ENCODE results near the gene ATF5.

- TF ChIP-seq EZH2 (IDR thresholded peaks at IDR 0.05; ENCODE audit: borderline replicate concordance, control insufficient read depth, low read depth, low read length) (no peak), NR2C2 (IDR thresholded peaks at IDR 0.05; ENCODE audit: borderline replicate concordance, control insufficient read depth, insufficient read length, low read depth) (no peak), SIN3A (IDR thresholded peaks at IDR 0.05; ENCODE audit: low read depth, low read length) (no peak), POLR2AphosphoS5 (IDR thresholded peaks at IDR 0.05; ENCODE audit: low read length) (no peak), DPF2 (IDR thresholded peaks at IDR 0.05) (no peak), TAF1 (IDR thresholded peaks at IDR 0.05; ENCODE audit: borderline replicate concordance, low read depth, low read length) (no peak), SUZ12 (IDR thresholded peaks at IDR 0.05; ENCODE audit: unreplicated experiment) (no peak)
- TF ChIP-seq, protein P1, sequence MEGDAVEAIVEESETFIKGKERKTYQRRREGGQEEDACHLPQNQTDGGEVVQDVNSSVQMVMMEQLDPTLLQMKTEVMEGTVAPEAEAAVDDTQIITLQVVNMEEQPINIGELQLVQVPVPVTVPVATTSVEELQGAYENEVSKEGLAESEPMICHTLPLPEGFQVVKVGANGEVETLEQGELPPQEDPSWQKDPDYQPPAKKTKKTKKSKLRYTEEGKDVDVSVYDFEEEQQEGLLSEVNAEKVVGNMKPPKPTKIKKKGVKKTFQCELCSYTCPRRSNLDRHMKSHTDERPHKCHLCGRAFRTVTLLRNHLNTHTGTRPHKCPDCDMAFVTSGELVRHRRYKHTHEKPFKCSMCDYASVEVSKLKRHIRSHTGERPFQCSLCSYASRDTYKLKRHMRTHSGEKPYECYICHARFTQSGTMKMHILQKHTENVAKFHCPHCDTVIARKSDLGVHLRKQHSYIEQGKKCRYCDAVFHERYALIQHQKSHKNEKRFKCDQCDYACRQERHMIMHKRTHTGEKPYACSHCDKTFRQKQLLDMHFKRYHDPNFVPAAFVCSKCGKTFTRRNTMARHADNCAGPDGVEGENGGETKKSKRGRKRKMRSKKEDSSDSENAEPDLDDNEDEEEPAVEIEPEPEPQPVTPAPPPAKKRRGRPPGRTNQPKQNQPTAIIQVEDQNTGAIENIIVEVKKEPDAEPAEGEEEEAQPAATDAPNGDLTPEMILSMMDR (IDR thresholded peaks at IDR 0.05 in 2 of 3, conservative IDR thresholded peaks at IDR 0.05 in 1 of 3; ENCODE audit: control insufficient read depth in 2 of 3, extremely low read depth in 1 of 3, insufficient read depth in 1 of 3, low read depth in 3 of 3, low read length in 3 of 3), result no peak
Observed at GRCh38 chr19:49981603-49982593, 52.9 kb downstream of the ATF5 start.
